Spleen (tissue), 11 donors: ENCODE measurements around the gene IFT27. TPM values are rescaled to one million over a fixed set of nuclear protein-coding genes. Genes with fewer than 3 reads are reported as not detected.

Source experiments
- DNase-seq: peaks from one replicate; pipeline ENCODE4 v3.0.0-alpha.2; 2020
- H3K27ac ChIP-seq, 8 donors: fragments of 200-600 bp; sonication (generic) in 7 of 8; 1 replicate in 4 of 8; 2 replicates in 4 of 8; pipeline versions ENCODE4 v1.5.0 to v1.8.0; 2016 to 2021; ENCODE audit warnings: inconsistent platforms in 4 of 8, mild to moderate bottlenecking in 4 of 8, moderate library complexity in 1 of 8
- H3K27me3 ChIP-seq, 7 donors: fragments of 200-600 bp; sonication (generic) in 6 of 7; replicated peaks in 1 of 7; 1 replicate in 4 of 7; 2 replicates in 3 of 7; pipeline versions ENCODE4 v1.5.0 to v1.8.0; 2016 to 2021; ENCODE audit warnings: inconsistent platforms in 3 of 7, mild to moderate bottlenecking in 1 of 7
- H3K36me3 ChIP-seq, 6 donors: fragments of 200-600 bp; sonication (generic) in 5 of 6; 1 replicate in 4 of 6; 2 replicates in 2 of 6; pipeline versions ENCODE4 v1.5.0 to v1.8.0; 2016 to 2021; ENCODE audit warnings: inconsistent platforms in 2 of 6
- H3K4me1 ChIP-seq, 6 donors: fragments of 200-600 bp; sonication (generic) in 5 of 6; 1 replicate in 3 of 6; 2 replicates in 3 of 6; pipeline versions ENCODE4 v1.5.0 to v1.8.0; 2016 to 2021; ENCODE audit warnings: inconsistent platforms in 3 of 6
- H3K4me3 ChIP-seq, 8 donors: fragments of 200-600 bp; sonication (generic) in 7 of 8; 1 replicate in 4 of 8; 2 replicates in 4 of 8; pipeline versions ENCODE4 v1.5.0 to v1.8.0; 2016 to 2021; ENCODE audit warnings: inconsistent platforms in 4 of 8, mild to moderate bottlenecking in 4 of 8, moderate library complexity in 2 of 8
- H3K9me3 ChIP-seq, 8 donors: fragments of 200-600 bp; sonication (generic) in 7 of 8; 1 replicate in 4 of 8; 2 replicates in 4 of 8; pipeline versions ENCODE4 v1.5.0 to v1.8.0; 2016 to 2021; ENCODE audit warnings: inconsistent platforms in 4 of 8
- CTCF ChIP-seq, 11 experiments: fragments of 200-600 bp in 7 of 11; fragments of 450-650 bp in 4 of 11; sonication (generic) in 4 of 11; IDR thresholded peaks in 8 of 11; conservative IDR thresholded peaks in 3 of 11; 1 replicate in 7 of 11; 2 replicates in 4 of 11; pipeline versions ENCODE4 v1.4.0 to v1.8.0; 2016 to 2021; ENCODE audit warnings: antibody characterized with exemption in 11 of 11, inconsistent platforms in 4 of 11, mild to moderate bottlenecking in 1 of 11
- POLR2A ChIP-seq, 3 donors: fragments of 450-650 bp; IDR thresholded peaks; one replicate each; pipeline ENCODE4 v1.5.1; 2017; ENCODE audit warnings: antibody characterized with exemption in 3 of 3, mild to moderate bottlenecking in 1 of 3
- POLR2AphosphoS5 ChIP-seq, 3 donors: sonication (generic); formaldehyde crosslinking; IDR thresholded peaks; one replicate each; pipeline ENCODE4 v1.5.1; 2017; ENCODE audit warnings: antibody characterized with exemption in 3 of 3
- WGBS, 5 donors: extraction: QIAGEN DNeasy Blood & Tissue Kit in 3 of 5; methylation state at CpG; one replicate each; pipeline versions ENCODE4 v1.1.5 to v1.1.7; 2013 to 2018; 5-methylcytosine and 5-hydroxymethylcytosine counted together
- intact Hi-C: fragments of 100-400 bp; cut with DNase I; formaldehyde crosslinking; loops from one replicate; pipeline ENCODE4 v1.15.0; 2023; ENCODE audit warnings: low total_unique reads
- polyA plus RNA-seq, 3 donors: library from polyadenylated mRNA; stranded (reverse); fragments of 200-250 nt; gene quantifications; one replicate each; pipeline ENCODE4 v1.2.1, GENCODE V29; 2013
- total RNA-seq, 7 donors: library from RNA; depleted of rRNA in 3 of 7; stranded (reverse); fragments of >200 nt in 3 of 7; fragmentation: NEBNext Ultra II Directional in 4 of 7; extraction: Animal tissue kit (Norgen Biotek cat#: 25700) in 4 of 7; gene quantifications; one replicate each; pipeline versions ENCODE4 v1.1.0 to v1.2.1, GENCODE V29; 2016 to 2021
- donor health status: healthy with polysubstance abuse.
- donor health status: DM: no; HTN: no; CAD: no; lungs with moderate emphysema.
- donor health status: DM: no; HTN: no; CAD: no.
- donor health status: Bipolar disorder and iron deficiency.
- donor health status: healthy.
- donor health status: DM: no; HTN: no; CAD: no.
- donor health status: DM: yes; HTN: yes; CAD: no.

IFT27 gene
- total and polyA plus RNA-seq, 10 donors = 12.4 to 35.4 (median 22.4) TPM

GRCh38 chr22:36722055-36722454 is 53.9 kb downstream of the IFT27 start:
- Histone ChIP-seq H3K27ac (no peak overlapping the region), H3K27me3 (peaks cover 0 to 94% (median 12%) of the 10 kb centered on the region in 7 donors), H3K4me3 (no peak overlapping the region), H3K4me1 (no peaks in the 10 kb centered on the region), H3K9me3 (no peaks in the 10 kb centered on the region), H3K36me3 (no peaks in the 10 kb centered on the region)
- no peak for DNase-seq
- intact Hi-C loops = no loop called here
- no peak for TF ChIP-seq CTCF (IDR thresholded peaks at IDR 0.05 in 8 of 11, conservative IDR thresholded peaks at IDR 0.05 in 3 of 11)
- TF ChIP-seq POLR2AphosphoS5 (IDR thresholded peaks at IDR 0.05) = no peak
- TF ChIP-seq POLR2A (IDR thresholded peaks at IDR 0.05) = no peak

- WGBS, 5 donors = 89 to 96% (median 94%) methylated on average over 1 of the region's 1 CpG
- TF ChIP-seq POLR2AphosphoS5 (IDR thresholded peaks at IDR 0.05) (no peak), POLR2A (IDR thresholded peaks at IDR 0.05) (no peak), CTCF (IDR thresholded peaks at IDR 0.05 in 8 of 11, conservative IDR thresholded peaks at IDR 0.05 in 3 of 11) (no peak)
- Histone ChIP-seq H3K36me3 (no peaks in the 10 kb centered on the region), H3K4me3 (no peak overlapping the region), H3K9me3 (no peaks in the 10 kb centered on the region), H3K27ac (no peak overlapping the region), H3K4me1 (no peaks in the 10 kb centered on the region), H3K27me3 (peaks cover 0 to 76% (median 0%) of the 10 kb centered on the region in 7 donors)
- no peak for DNase-seq
- intact Hi-C loops = no loop called here
Measured at GRCh38 chr22:36715647-36716046, 60.3 kb downstream of the IFT27 start.

- Histone ChIP-seq H3K27ac (no peak overlapping the region), H3K4me3 (no peak overlapping the region), H3K27me3 (peaks cover 0 to 77% (median 0%) of the 10 kb centered on the region in 7 donors), H3K9me3 (no peaks in the 10 kb centered on the region), H3K36me3 (no peaks in the 10 kb centered on the region), H3K4me1 (no peaks in the 10 kb centered on the region)
- no peak for DNase-seq
- intact Hi-C loops = no loop called here
- 63 to 78% (median 66%) methylated on average over 2 of the region's 2 CpGs for WGBS, 5 donors
- TF ChIP-seq POLR2A (IDR thresholded peaks at IDR 0.05) (no peak), CTCF (IDR thresholded peaks at IDR 0.05 in 8 of 11, conservative IDR thresholded peaks at IDR 0.05 in 3 of 11) (no peak), POLR2AphosphoS5 (IDR thresholded peaks at IDR 0.05) (no peak)
Measured at GRCh38 chr22:36714110-36714509, 61.8 kb downstream of the IFT27 start.

GRCh38 chr22:36713436-36713835 is 62.5 kb downstream of the IFT27 start:
- no peaks in the 10 kb centered on the region for H3K4me1 ChIP-seq
- TF ChIP-seq POLR2A (IDR thresholded peaks at IDR 0.05) (no peak), CTCF (IDR thresholded peaks at IDR 0.05 in 8 of 11, conservative IDR thresholded peaks at IDR 0.05 in 3 of 11) (no peak), POLR2AphosphoS5 (IDR thresholded peaks at IDR 0.05) (no peak)
- no peaks in the 10 kb centered on the region for H3K9me3 ChIP-seq
- no peak overlapping the region for H3K27ac ChIP-seq
- H3K27me3 ChIP-seq = peaks cover 0 to 77% (median 0%) of the 10 kb centered on the region in 7 donors
- no peak for DNase-seq
- H3K4me3 ChIP-seq = no peak overlapping the region
- H3K36me3 ChIP-seq = no peaks in the 10 kb centered on the region
- intact Hi-C loops = no loop called here
- WGBS, 5 donors = 42 to 66% (median 56%) methylated on average over 5 of the region's 5 CpGs

Other genes starting within 250 kb of the IFT27 start
- gene EIF3D, start 247.0 kb downstream of the IFT27 start, total RNA-seq = 100 to 1,000 TPM; 194 to 428 (median 215) TPM
- 100 to 1,000 TPM; 212 to 282 (median 240) TPM for gene EIF3D, start 247.0 kb downstream of the IFT27 start, polyA plus RNA-seq
- gene CACNG2, start 72.4 kb downstream of the IFT27 start, total RNA-seq = not detected
- gene CACNG2, start 72.4 kb downstream of the IFT27 start, polyA plus RNA-seq = not detected
- gene PVALB, start 40.9 kb upstream of the IFT27 start, total RNA-seq = 1 to 10 TPM in 2 of 7 donors, under 1 TPM in 3, not detected in 2; 0.91 to 3.2 (median 0.95) TPM
- 1 to 10 TPM in 2 of 3 donors, under 1 TPM in 1; 0.52 to 2.8 (median 1.0) TPM for gene PVALB, start 40.9 kb upstream of the IFT27 start, polyA plus RNA-seq
- gene NCF4, start 84.9 kb upstream of the IFT27 start, total RNA-seq = 100 to 1,000 TPM in 6 of 7 donors, 10 to 100 TPM in 1; 89.0 to 222 (median 146) TPM
- gene NCF4, start 84.9 kb upstream of the IFT27 start, polyA plus RNA-seq = 100 to 1,000 TPM; 116 to 178 (median 162) TPM
- 100 to 1,000 TPM in 1 of 7 donors, 10 to 100 TPM in 6; 35.9 to 110 (median 61.3) TPM for gene CSF2RB, start 137.5 kb upstream of the IFT27 start, total RNA-seq
- 10 to 100 TPM; 14.2 to 19.7 (median 16.3) TPM for gene CSF2RB, start 137.5 kb upstream of the IFT27 start, polyA plus RNA-seq
- 10 to 100 TPM; 10.3 to 27.1 (median 12.3) TPM for gene TST, start 243.3 kb upstream of the IFT27 start, total RNA-seq
- 10 to 100 TPM; 10.8 to 21.0 (median 16.2) TPM for gene TST, start 243.3 kb upstream of the IFT27 start, polyA plus RNA-seq
- 10 to 100 TPM; 13.9 to 44.8 (median 20.6) TPM for gene MPST, start 243.6 kb upstream of the IFT27 start, total RNA-seq
- 10 to 100 TPM; 24.5 to 40.3 (median 37.5) TPM for gene MPST, start 243.6 kb upstream of the IFT27 start, polyA plus RNA-seq